ENCODE results near the gene PRMT1. TPM values are rescaled to one million over a fixed set of nuclear protein-coding genes. Genes with fewer than 3 reads are reported as not detected.
"Not testable (repeated sequence)": the region's sequence is repeated elsewhere in the genome, so short reads cannot be mapped to it uniquely, and the experiment has no call there.

Gene PRMT1
- total and polyA plus RNA-seq, 2 donors: 101 to 173 TPM

GRCh38 chr19:49718991-49719390 lies 41.9 kb downstream of the PRMT1 start:
- no peak overlapping the region for H3K4me3 ChIP-seq (ENCODE audit: low read length in 2 of 2)

GRCh38 chr19:49719420-49719819 lies 42.3 kb downstream of the PRMT1 start:
- not testable (repeated sequence) for H3K4me3 ChIP-seq (ENCODE audit: low read length in 2 of 2); H3K9me3 ChIP-seq (ENCODE audit: control insufficient read depth in 2 of 2, insufficient read depth in 1 of 2, low read length in 1 of 2); DNase-seq (ENCODE audit: low read depth in 6 of 9, low spot score in 9 of 9); H3K36me3 ChIP-seq (ENCODE audit: control insufficient read depth in 2 of 2, insufficient read depth in 2 of 2, low read length in 1 of 2); H3K27ac ChIP-seq (ENCODE audit: low read depth in 1 of 2, low read length in 1 of 2); H3K4me1 ChIP-seq (ENCODE audit: control insufficient read depth in 2 of 2, insufficient read depth in 2 of 2, low read length in 2 of 2); H3K27me3 ChIP-seq (ENCODE audit: control insufficient read depth in 2 of 2, insufficient read depth in 1 of 2, low read length in 1 of 2)
- 94% methylated on average over 22 of the region's 22 CpGs for WGBS

More at GRCh38 chr19:49718991-49719390, 41.9 kb downstream of the PRMT1 start:
- H3K4me1 ChIP-seq (ENCODE audit: control insufficient read depth in 2 of 2, insufficient read depth in 2 of 2, low read length in 2 of 2): peaks cover 0 to 2% of the 10 kb centered on the region in 2 donors
- DNase-seq (ENCODE audit: low read depth in 6 of 9, low spot score in 9 of 9): no peak
- no peaks in the 10 kb centered on the region for H3K9me3 ChIP-seq (ENCODE audit: control insufficient read depth in 2 of 2, insufficient read depth in 1 of 2, low read length in 1 of 2)
- 92% methylated on average over 6 of the region's 6 CpGs for WGBS
- H3K27me3 ChIP-seq (ENCODE audit: control insufficient read depth in 2 of 2, insufficient read depth in 1 of 2, low read length in 1 of 2): no peaks in the 10 kb centered on the region
- no peaks in the 10 kb centered on the region for H3K36me3 ChIP-seq (ENCODE audit: control insufficient read depth in 2 of 2, insufficient read depth in 2 of 2, low read length in 1 of 2)
- no peak overlapping the region for H3K27ac ChIP-seq (ENCODE audit: low read depth in 1 of 2, low read length in 1 of 2)

- Histone ChIP-seq H3K9me3 (ENCODE audit: control insufficient read depth in 2 of 2, insufficient read depth in 1 of 2, low read length in 1 of 2) (no peaks in the 10 kb centered on the region), H3K36me3 (ENCODE audit: control insufficient read depth in 2 of 2, insufficient read depth in 2 of 2, low read length in 1 of 2) (no peaks in the 10 kb centered on the region), H3K4me3 (ENCODE audit: low read length in 2 of 2) (no peak overlapping the region), H3K27ac (ENCODE audit: low read depth in 1 of 2, low read length in 1 of 2) (no peak overlapping the region), H3K27me3 (ENCODE audit: control insufficient read depth in 2 of 2, insufficient read depth in 1 of 2, low read length in 1 of 2) (no peaks in the 10 kb centered on the region), H3K4me1 (ENCODE audit: control insufficient read depth in 2 of 2, insufficient read depth in 2 of 2, low read length in 2 of 2) (no peaks in the 10 kb centered on the region)
- 96% methylated on average over 23 of the region's 23 CpGs for WGBS
- no peak for DNase-seq (ENCODE audit: low read depth in 6 of 9, low spot score in 9 of 9)
Observed at GRCh38 chr19:49727217-49728030, 50.4 kb downstream of the PRMT1 start.

DNA sequence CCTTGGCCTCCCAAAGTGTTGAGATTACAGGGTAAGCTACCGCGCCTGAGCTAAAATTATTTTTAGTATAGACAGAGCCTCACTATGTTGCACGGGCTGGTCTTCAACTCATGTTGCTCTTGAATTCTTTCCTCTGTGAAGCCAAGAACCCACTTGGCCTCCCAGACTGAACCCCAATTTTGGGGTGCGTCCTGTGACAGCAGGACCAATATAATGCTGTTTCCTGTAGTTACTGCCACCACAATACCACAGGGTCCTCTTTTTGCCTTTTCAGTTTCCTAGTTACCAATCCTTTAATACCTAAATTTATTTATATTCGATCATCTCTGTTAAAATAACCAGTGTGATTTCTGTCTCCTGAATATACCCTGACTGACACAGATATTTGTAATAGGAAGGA lies 53.1 kb downstream of the PRMT1 start:
- no peak for DNase-seq (ENCODE audit: low read depth in 6 of 9, low spot score in 9 of 9)
- no peaks in the 10 kb centered on the region for H3K36me3 ChIP-seq (ENCODE audit: control insufficient read depth in 2 of 2, insufficient read depth in 2 of 2, low read length in 1 of 2)
- H3K4me3 ChIP-seq (ENCODE audit: low read length in 2 of 2): no peak overlapping the region
- H3K27me3 ChIP-seq (ENCODE audit: control insufficient read depth in 2 of 2, insufficient read depth in 1 of 2, low read length in 1 of 2): no peaks in the 10 kb centered on the region
- WGBS: 28% methylated on average over 5 of the region's 5 CpGs
- H3K27ac ChIP-seq (ENCODE audit: low read depth in 1 of 2, low read length in 1 of 2): no peak overlapping the region
- H3K4me1 ChIP-seq (ENCODE audit: control insufficient read depth in 2 of 2, insufficient read depth in 2 of 2, low read length in 2 of 2): no peaks in the 10 kb centered on the region
- H3K9me3 ChIP-seq (ENCODE audit: control insufficient read depth in 2 of 2, insufficient read depth in 1 of 2, low read length in 1 of 2): no peaks in the 10 kb centered on the region

Other genes starting within 250 kb of the PRMT1 start
- gene SLC17A7, start 235.7 kb upstream of the PRMT1 start, total RNA-seq: under 0.01 TPM
- gene SLC17A7, start 235.7 kb upstream of the PRMT1 start, polyA plus RNA-seq: 0.57 TPM
- 99.1 TPM for gene PIH1D1, start 225.5 kb upstream of the PRMT1 start, total RNA-seq
- 130 TPM for gene PIH1D1, start 225.5 kb upstream of the PRMT1 start, polyA plus RNA-seq
- 28.5 TPM for gene ALDH16A1, start 224.0 kb upstream of the PRMT1 start, total RNA-seq
- gene ALDH16A1, start 224.0 kb upstream of the PRMT1 start, polyA plus RNA-seq: 51.6 TPM
- 22.3 TPM for gene FLT3LG, start 203.1 kb upstream of the PRMT1 start, total RNA-seq
- 32.1 TPM for gene FLT3LG, start 203.1 kb upstream of the PRMT1 start, polyA plus RNA-seq
- 3,666 TPM for gene RPL13A, start 189.7 kb upstream of the PRMT1 start, total RNA-seq
- gene RPL13A, start 189.7 kb upstream of the PRMT1 start, polyA plus RNA-seq: 4,231 TPM
- 3,463 TPM for gene RPS11, start 180.8 kb upstream of the PRMT1 start, total RNA-seq
- 4,965 TPM for gene RPS11, start 180.8 kb upstream of the PRMT1 start, polyA plus RNA-seq
- 120 TPM for gene FCGRT, start 164.6 kb upstream of the PRMT1 start, total RNA-seq
- 166 TPM for gene FCGRT, start 164.6 kb upstream of the PRMT1 start, polyA plus RNA-seq
- 8.8 TPM for gene RCN3, start 149.3 kb upstream of the PRMT1 start, total RNA-seq
- gene RCN3, start 149.3 kb upstream of the PRMT1 start, polyA plus RNA-seq: 32.7 TPM
- gene NOSIP, start 96.7 kb upstream of the PRMT1 start, total RNA-seq: 137 TPM
- gene NOSIP, start 96.7 kb upstream of the PRMT1 start, polyA plus RNA-seq: 156 TPM
- 2.2 TPM for gene PRRG2, start 96.0 kb upstream of the PRMT1 start, total RNA-seq
- 5.5 TPM for gene PRRG2, start 96.0 kb upstream of the PRMT1 start, polyA plus RNA-seq
- gene PRR12, start 86.1 kb upstream of the PRMT1 start, total RNA-seq: 2.3 TPM
- 10.2 TPM for gene PRR12, start 86.1 kb upstream of the PRMT1 start, polyA plus RNA-seq
- 12.7 TPM for gene RRAS, start 37.1 kb upstream of the PRMT1 start, total RNA-seq
- gene RRAS, start 37.1 kb upstream of the PRMT1 start, polyA plus RNA-seq: 60.9 TPM
- 3.2 TPM for gene SCAF1, start 35.1 kb upstream of the PRMT1 start, total RNA-seq
- 17.2 TPM for gene SCAF1, start 35.1 kb upstream of the PRMT1 start, polyA plus RNA-seq
- 83.6 TPM for gene IRF3, start 11.4 kb upstream of the PRMT1 start, total RNA-seq
- gene IRF3, start 11.4 kb upstream of the PRMT1 start, polyA plus RNA-seq: 259 TPM
- 18.7 TPM for gene BCL2L12, start 11.3 kb upstream of the PRMT1 start, total RNA-seq
- gene BCL2L12, start 11.3 kb upstream of the PRMT1 start, polyA plus RNA-seq: 27.1 TPM
- 0.47 TPM for gene ADM5, start 12.3 kb downstream of the PRMT1 start, total RNA-seq
- gene ADM5, start 12.3 kb downstream of the PRMT1 start, polyA plus RNA-seq: 5.5 TPM
- gene CPT1C, start 13.8 kb downstream of the PRMT1 start, total RNA-seq: 0.61 TPM
- gene CPT1C, start 13.8 kb downstream of the PRMT1 start, polyA plus RNA-seq: 3.5 TPM
- 2.6 TPM for gene TSKS, start 86.0 kb downstream of the PRMT1 start, total RNA-seq
- 2.4 TPM for gene TSKS, start 86.0 kb downstream of the PRMT1 start, polyA plus RNA-seq
- 16.5 TPM for gene AP2A1, start 89.7 kb downstream of the PRMT1 start, total RNA-seq
- 26.5 TPM for gene AP2A1, start 89.7 kb downstream of the PRMT1 start, polyA plus RNA-seq
- 16.6 TPM for gene FUZ, start 136.0 kb downstream of the PRMT1 start, total RNA-seq
- gene FUZ, start 136.0 kb downstream of the PRMT1 start, polyA plus RNA-seq: 20.9 TPM
- 7.6 TPM for gene MED25, start 141.0 kb downstream of the PRMT1 start, total RNA-seq
- 48.0 TPM for gene MED25, start 141.0 kb downstream of the PRMT1 start, polyA plus RNA-seq
- 63.6 TPM for gene PTOV1, start 173.9 kb downstream of the PRMT1 start, total RNA-seq
- gene PTOV1, start 173.9 kb downstream of the PRMT1 start, polyA plus RNA-seq: 125 TPM
- 28.4 TPM for gene PNKP, start 190.3 kb downstream of the PRMT1 start, total RNA-seq
- gene PNKP, start 190.3 kb downstream of the PRMT1 start, polyA plus RNA-seq: 85.3 TPM
- gene AKT1S1, start 200.1 kb downstream of the PRMT1 start, total RNA-seq: 4.4 TPM
- 27.9 TPM for gene AKT1S1, start 200.1 kb downstream of the PRMT1 start, polyA plus RNA-seq
- 2.9 TPM for gene TBC1D17, start 200.4 kb downstream of the PRMT1 start, total RNA-seq
- 69.7 TPM for gene TBC1D17, start 200.4 kb downstream of the PRMT1 start, polyA plus RNA-seq
- gene IL4I1, start 219.6 kb downstream of the PRMT1 start, total RNA-seq: 8.6 TPM
- gene IL4I1, start 219.6 kb downstream of the PRMT1 start, polyA plus RNA-seq: 11.5 TPM

Measured in thymus (tissue), 11 donors.